ENCODE measurements around the gene SMIM20.

The SMIM20 gene

GRCh38 chr4:25921922-25922321, 7.9 kb downstream of the SMIM20 start:
- intact Hi-C loops (cut with DNase I) = no loop called here
- no peak for DNase-seq

GRCh38 chr4:25922812-25923369, 8.9 kb downstream of the SMIM20 start:
- no peak for DNase-seq
- intact Hi-C loops (cut with DNase I) = no loop called here

- intact Hi-C loops (cut with DNase I) = no loop called here
- DNase-seq = no peak
Measured at GRCh38 chr4:25923745-25924144, 9.7 kb downstream of the SMIM20 start.

GRCh38 chr4:25925486-25926201, 11.6 kb downstream of the SMIM20 start:
- DNase-seq = peak; percentile 26 to 83 (median 60)

GRCh38 chr4:25926462-25926861, 12.4 kb downstream of the SMIM20 start:
- peak in 8 of 42 donors; percentile 24 to 59 (median 38) for DNase-seq
- intact Hi-C loops (cut with DNase I) = no loop called here

More at GRCh38 chr4:25925486-25926201, 11.6 kb downstream of the SMIM20 start:
- intact Hi-C loops (cut with DNase I) = no loop called here

GRCh38 chr4:25927361-25928195, 13.6 kb downstream of the SMIM20 start:
- intact Hi-C loops (cut with DNase I) = no loop called here

GRCh38 chr4:25928379-25929297, 14.6 kb downstream of the SMIM20 start:
- DNase-seq = no peak
- intact Hi-C loops (cut with DNase I) = no loop called here

More at GRCh38 chr4:25927361-25928195, 13.6 kb downstream of the SMIM20 start:
- DNase-seq = peak in 1 of 42 donors; percentile 23

GRCh38 chr4:25929298-25929686, 15.3 kb downstream of the SMIM20 start:
- intact Hi-C loops (cut with DNase I) = no loop called here

GRCh38 chr4:25930731-25931354, 16.8 kb downstream of the SMIM20 start:
- intact Hi-C loops (cut with DNase I) = no loop called here
- no peak for DNase-seq

More at GRCh38 chr4:25929298-25929686, 15.3 kb downstream of the SMIM20 start:
- no peak for DNase-seq

- intact Hi-C loops (cut with DNase I) = no loop called here
- no peak for DNase-seq
Measured at GRCh38 chr4:25936696-25937095, 22.7 kb downstream of the SMIM20 start.

- DNase-seq = no peak
- intact Hi-C loops (cut with DNase I) = no loop called here
Measured at GRCh38 chr4:25937801-25938200, 23.8 kb downstream of the SMIM20 start.

GRCh38 chr4:25938366-25938765, 24.3 kb downstream of the SMIM20 start:
- intact Hi-C loops (cut with DNase I) = no loop called here
- DNase-seq = no peak

GRCh38 chr4:25938787-25939186, 24.8 kb downstream of the SMIM20 start:
- intact Hi-C loops (cut with DNase I) = no loop called here
- no peak for DNase-seq

- intact Hi-C loops (cut with DNase I) = no loop called here
- no peak for DNase-seq
Measured at GRCh38 chr4:25939330-25939729, 25.3 kb downstream of the SMIM20 start.

- DNase-seq = no peak
- intact Hi-C loops (cut with DNase I) = no loop called here
Measured at GRCh38 chr4:25941457-25942221, 27.6 kb downstream of the SMIM20 start.

- no peak for DNase-seq
- intact Hi-C loops (cut with DNase I) = no loop called here
Measured at GRCh38 chr4:25943312-25943711, 29.3 kb downstream of the SMIM20 start.

- no peak for DNase-seq
- intact Hi-C loops (cut with DNase I) = no loop called here
Measured at GRCh38 chr4:25943805-25944204, 29.8 kb downstream of the SMIM20 start.

GRCh38 chr4:25948051-25948450, 34.0 kb downstream of the SMIM20 start:
- no peak for DNase-seq
- intact Hi-C loops (cut with DNase I) = no loop called here
